AG10803 (cell line): ENCODE data around the gene PSTPIP1.

Source experiments
- DNase-seq: peaks from one replicate; pipeline ENCODE4 v3.0.0; 2010; ENCODE audit warnings: low read depth
- H3K4me3 ChIP-seq: 2 replicates; pipeline ENCODE4 v1.5.1; 2011; ENCODE audit warnings: mild to moderate bottlenecking, low read length, control low read depth
- TF ChIP-seq, protein P1 (sequence below): conservative IDR thresholded peaks from 2 replicates; pipeline ENCODE4 v1.5.1; 2011; ENCODE audit warnings: mild to moderate bottlenecking, low read length, control low read depth, inconsistent platforms

PSTPIP1 gene

DNA sequence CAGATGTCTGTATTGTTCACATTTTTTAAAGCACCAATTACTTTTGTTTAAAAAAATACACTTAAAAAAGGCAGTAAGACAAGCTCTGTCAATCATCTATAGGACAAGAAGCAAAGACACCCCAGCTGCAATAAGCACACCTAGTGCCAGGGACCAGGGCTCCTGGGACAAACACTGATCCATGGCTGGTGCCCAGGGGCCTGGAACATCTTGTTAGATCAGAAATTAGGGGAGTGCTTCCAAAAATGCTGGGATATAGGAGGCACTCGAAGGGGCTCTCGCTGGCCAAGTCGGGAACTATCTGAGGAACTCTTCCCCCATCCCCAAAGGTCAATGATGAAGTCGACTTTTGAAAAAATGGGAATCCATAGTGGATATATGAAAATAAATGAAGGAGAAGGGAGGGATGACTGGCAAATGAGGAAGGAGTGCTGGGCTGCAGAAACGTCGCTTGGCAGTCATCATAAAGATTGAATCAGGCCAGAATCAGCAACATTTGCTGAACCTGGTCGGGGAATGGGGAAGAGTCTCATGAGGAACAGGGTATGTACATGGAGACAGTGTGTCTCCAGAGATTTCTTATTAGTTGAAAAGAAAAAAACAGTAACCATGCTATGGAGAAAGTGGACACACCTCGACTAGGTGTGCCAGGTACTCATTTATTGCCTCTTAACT, 47.5 kb downstream of the PSTPIP1 start:
- no peak overlapping the region for H3K4me3 ChIP-seq
- DNase-seq: no peak
- TF ChIP-seq, protein P1, sequence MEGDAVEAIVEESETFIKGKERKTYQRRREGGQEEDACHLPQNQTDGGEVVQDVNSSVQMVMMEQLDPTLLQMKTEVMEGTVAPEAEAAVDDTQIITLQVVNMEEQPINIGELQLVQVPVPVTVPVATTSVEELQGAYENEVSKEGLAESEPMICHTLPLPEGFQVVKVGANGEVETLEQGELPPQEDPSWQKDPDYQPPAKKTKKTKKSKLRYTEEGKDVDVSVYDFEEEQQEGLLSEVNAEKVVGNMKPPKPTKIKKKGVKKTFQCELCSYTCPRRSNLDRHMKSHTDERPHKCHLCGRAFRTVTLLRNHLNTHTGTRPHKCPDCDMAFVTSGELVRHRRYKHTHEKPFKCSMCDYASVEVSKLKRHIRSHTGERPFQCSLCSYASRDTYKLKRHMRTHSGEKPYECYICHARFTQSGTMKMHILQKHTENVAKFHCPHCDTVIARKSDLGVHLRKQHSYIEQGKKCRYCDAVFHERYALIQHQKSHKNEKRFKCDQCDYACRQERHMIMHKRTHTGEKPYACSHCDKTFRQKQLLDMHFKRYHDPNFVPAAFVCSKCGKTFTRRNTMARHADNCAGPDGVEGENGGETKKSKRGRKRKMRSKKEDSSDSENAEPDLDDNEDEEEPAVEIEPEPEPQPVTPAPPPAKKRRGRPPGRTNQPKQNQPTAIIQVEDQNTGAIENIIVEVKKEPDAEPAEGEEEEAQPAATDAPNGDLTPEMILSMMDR: no peak

DNA sequence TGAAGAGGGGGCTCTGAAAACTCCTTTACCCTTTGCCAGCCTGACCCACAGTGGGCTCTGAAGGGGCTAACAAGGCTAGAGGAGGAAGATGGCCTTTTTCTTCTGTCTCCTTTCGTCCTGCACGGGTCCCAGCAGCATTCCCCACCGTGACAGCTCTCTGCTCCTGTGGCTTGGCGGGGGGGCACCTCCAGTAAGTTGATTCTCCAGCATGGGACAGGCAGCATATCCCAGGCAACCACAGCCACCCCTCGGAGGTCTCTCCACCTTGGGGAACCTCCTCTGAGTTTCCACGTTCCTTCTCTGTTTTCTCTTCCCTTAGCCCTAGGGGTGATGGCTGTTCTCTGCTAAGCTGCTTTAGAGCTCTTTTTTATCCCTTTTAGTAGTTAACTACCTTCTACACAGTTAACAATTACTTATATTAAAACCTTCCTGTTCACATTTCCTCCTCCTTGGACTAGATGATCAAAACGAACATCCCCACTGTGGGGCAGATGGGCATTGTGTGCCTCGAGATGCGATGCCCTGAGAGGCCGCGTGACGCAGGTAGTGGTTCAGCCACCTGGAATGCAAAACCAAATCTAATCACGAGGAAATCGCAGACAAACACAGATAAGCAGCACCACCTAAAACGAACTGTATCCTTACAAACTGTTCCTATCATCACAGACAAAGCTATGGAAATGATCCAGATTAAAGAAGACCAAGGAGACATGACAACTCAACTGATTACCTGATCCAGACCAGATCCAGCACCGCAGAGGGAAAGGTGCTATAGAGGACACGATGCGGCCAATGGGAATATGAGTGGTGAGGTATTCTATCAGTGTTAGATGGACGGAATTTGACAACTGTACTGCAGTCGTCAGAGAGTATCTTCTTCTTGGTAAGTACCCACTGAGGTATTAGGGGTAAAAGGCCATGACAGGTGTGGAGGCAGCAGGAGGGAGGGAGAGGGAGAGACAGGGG, 48.3 kb downstream of the PSTPIP1 start:
- H3K4me3 ChIP-seq: no peak overlapping the region
- DNase-seq: no peak
- TF ChIP-seq, protein P1: no peak

DNA sequence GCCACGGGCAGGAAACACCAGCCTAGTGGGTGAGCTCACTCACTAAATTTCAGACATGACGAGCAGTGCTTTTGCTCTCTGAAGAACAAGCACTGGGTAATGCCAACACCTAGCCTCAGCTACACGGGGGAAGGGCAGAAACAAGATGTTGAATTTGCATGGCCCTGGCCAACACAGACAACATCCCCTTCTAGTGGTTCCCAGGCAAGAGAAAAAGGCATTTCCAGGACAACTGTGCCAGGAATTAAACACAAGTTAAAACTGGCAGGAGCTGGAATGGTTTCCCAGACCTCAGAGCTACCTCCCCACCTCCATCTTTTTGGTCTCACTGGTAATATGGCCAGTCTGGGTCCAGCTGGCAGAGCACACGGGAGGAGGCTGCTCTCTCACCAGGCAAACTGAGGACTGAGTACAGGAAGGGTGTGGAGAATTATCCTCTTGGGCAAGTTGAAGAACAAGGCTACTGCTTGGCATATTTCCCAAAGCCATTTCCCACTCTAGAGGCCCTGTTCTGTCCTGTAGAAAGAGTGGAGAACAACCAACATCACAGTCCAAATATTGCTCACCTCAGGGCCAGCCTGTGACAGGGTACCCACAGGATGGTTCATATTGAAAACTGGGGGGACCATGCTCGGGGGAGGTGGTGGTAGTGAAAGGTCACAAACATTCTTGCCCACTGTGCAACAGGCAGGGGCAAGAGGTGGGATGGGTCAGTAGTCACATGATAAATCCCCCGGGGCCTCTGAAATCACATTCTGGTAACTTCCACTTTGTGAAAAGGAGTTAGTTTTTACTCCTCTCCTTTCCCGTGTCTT, 49.5 kb downstream of the PSTPIP1 start:
- TF ChIP-seq, protein P1: no peak
- no peak overlapping the region for H3K4me3 ChIP-seq
- DNase-seq: peak; percentile 44

DNA sequence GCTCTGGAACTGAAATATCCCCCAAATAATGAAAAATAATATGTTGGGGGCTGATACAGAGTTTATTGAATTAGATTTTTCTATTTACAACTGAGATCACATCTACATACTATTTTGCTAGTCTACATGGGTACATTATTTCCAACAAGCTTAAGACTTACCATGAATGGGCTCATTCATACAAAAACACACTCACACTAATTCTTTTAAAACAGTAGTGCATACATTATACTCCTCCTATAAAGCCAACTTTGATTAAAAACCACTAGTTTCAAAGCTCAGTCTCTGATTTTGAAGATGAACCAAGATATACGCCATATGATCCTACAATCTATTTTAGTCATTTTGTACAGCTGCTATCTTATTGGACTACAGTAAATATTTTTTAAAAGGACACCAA, 51.1 kb downstream of the PSTPIP1 start:
- no peak overlapping the region for H3K4me3 ChIP-seq
- DNase-seq: no peak
- TF ChIP-seq, protein P1: no peak

DNA sequence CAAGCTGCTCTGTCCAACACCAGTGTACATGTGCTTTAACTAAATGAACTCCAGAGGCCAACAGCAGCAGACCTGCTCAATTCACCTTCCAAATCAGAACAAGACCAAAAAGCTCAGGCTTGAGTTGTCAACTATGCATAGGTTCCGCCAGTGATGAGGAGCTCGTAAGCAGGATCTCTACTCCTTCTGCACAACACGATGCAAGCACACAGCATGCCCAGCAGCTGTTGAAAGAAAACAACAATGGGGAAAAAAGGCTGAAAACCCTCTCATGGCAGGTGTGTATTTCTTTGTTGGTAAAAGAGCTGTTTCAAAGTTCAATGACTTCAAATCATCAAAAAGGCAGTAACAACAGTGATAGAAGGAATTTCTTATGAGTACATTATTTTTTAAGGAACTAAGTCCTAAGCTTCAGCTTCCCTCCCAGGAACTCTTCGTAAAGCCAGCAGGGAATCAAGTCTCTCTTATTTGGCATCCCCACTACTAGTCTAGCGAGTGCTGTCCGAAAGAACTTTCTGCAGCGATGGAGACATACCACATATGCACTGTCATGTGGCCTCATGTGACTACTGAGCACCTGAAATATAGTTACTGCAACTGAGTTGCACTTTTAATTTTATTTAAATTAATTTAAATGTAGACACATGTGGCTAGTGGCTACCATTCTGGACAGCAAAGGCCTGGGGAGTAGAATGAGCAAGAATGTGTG, 51.9 kb downstream of the PSTPIP1 start:
- DNase-seq: no peak
- H3K4me3 ChIP-seq: no peak overlapping the region
- TF ChIP-seq, protein P1: no peak

DNA sequence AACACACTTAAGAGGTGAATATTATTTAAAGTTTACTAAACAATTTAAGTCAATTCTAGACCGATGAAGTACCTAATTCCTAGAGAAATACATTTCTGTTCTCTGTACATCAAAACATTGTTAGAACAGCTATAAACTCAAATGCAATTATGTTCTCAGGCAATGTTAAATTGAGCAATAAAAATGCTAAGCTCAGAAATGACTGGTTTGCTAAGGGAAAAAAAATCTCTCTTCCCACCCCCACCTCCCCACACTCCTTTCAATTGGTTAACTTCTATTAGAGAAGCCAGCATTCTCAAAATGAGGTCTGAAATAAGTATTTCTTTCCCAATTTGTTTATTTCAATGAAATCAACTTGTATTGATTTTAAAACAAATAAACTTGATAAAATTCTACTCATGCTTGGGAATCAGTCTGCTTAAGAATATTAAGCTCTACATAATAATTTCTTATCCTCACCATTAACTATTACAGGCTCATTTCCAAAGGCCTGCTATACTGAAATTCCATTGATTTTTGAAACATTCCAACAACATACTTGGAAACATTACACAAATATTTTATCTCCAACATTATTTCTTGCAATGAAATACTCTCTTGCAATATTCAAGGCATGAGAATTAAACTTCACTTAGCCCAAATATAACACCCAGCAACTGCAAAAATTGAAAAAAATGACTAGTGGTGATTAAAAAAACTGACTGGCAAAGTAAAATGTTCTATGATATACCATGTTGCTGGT, 53.4 kb downstream of the PSTPIP1 start:
- DNase-seq: peak; percentile 77
- H3K4me3 ChIP-seq: no peak overlapping the region
- TF ChIP-seq, protein P1: no peak
